ENCODE measurements around the gene DBF4B. TPM values are rescaled to one million over a fixed set of nuclear protein-coding genes. Genes with fewer than 3 reads are reported as not detected.

Gene DBF4B
- polyA plus RNA-seq, 1 donor: 8.2 TPM

DNA sequence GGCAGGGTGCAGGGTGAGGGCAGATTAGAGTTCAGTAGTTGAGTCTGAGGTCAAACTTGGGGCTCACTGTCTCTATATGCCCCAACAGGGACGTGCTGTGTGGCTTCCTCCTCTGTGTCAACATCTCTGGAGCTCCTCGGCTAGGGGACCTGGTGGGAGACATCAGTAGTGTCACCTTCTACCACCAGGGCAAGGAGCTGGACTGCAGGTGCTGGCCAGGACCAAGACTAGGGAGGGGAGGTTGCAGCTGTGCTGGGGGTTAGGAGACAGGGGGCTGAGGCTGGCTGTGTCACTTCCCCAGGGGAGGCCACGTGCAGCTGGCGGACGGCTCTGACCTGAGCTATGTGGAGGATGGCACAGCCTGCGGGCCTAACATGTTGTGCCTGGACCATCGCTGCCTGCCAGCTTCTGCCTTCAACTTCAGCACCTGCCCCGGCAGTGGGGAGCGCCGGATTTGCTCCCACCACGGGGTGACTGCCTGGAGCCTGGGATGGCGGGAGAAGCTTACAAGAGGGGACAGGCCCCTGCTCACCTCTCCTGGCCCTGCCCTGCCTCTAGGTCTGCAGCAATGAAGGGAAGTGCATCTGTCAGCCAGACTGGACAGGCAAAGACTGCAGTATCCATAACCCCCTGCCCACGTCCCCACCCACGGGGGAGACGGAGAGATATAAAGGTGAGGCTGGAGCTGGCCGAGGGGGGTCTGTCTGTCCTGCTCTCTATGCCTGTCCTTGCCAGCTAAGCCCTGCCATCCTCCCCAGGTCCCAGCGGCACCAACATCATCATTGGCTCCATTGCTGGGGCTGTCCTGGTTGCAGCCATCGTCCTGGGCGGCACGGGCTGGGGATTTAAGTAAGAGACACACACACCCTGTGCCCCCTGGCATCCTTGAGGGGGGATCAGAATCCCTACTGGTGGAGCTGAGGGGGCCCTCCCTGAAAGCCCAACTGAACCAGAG lies 69.2 kb downstream of the DBF4B start:
- DNase-seq (ENCODE audit: low read depth): no peak

DNA sequence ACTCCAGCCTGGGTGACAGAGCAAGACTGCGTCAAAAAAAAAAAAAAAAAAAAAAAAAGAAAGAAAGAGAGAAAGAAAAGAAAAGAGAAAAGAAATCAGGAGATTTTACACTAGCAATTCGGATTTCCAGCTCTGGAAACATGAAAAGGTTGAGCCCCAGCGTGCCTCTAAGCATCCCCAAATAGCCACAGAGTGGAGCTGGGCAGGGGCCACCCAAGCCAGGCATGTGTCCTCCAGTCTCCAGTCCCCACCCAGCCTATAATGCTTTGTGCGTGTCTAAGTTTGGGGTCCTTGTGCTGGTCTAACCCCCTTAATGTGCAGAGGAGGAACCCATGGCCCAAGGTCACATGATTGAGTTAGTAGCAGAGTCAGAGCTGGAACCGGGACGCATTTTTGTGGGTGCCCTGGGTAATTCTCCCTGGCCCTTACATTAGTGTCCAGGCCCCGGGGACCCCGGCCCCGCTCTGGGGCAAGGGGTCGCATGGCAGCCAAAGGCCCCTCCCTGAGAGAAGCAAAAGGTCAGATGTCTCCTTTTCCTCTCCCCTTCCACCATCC lies 70.3 kb downstream of the DBF4B start:
- DNase-seq (ENCODE audit: low read depth): no peak

DNA sequence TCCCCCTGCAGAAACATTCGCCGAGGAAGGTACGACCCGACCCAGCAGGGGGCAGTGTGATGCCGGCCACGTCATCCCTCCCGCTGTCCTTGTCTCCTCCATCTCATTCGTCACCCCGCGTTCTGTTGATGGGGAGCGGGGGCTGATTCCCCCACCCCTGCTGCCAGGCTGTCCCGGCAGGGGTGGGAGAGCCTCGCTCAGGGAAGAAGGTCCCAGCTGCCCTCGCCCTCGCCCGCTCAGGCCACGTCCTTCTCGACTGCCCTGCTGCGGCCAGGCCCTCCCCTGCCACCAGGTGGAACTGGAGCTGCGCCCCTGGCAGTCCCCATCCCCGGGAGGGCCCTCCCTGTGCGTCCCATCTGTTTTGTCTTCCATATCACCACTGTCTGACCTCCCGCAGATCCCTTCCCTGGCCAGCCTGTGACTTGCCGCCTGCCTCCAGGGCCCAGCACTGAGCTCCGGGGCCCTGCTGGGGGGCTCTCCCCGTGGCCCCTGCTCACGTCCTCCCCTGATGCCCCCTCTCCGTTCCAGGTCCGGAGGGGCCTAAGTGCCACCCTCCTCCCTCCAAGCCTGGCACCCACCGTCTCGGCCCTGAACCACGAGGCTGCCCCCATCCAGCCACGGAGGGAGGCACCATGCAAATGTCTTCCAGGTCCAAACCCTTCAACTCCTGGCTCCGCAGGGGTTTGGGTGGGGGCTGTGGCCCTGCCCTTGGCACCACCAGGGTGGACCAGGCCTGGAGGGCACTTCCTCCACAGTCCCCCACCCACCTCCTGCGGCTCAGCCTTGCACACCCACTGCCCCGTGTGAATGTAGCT lies 71.0 kb downstream of the DBF4B start:
- DNase-seq (ENCODE audit: low read depth): no peak

DNA sequence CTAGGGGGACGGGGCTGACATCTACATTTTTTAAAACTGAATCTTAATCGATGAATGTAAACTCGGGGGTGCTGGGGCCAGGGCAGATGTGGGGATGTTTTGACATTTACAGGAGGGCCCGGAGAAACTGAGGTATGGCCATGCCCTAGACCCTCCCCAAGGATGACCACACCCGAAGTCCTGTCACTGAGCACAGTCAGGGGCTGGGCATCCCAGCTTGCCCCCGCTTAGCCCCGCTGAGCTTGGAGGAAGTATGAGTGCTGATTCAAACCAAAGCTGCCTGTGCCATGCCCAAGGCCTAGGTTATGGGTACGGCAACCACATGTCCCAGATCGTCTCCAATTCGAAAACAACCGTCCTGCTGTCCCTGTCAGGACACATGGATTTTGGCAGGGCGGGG lies 71.7 kb downstream of the DBF4B start:
- DNase-seq (ENCODE audit: low read depth): no peak

DNA sequence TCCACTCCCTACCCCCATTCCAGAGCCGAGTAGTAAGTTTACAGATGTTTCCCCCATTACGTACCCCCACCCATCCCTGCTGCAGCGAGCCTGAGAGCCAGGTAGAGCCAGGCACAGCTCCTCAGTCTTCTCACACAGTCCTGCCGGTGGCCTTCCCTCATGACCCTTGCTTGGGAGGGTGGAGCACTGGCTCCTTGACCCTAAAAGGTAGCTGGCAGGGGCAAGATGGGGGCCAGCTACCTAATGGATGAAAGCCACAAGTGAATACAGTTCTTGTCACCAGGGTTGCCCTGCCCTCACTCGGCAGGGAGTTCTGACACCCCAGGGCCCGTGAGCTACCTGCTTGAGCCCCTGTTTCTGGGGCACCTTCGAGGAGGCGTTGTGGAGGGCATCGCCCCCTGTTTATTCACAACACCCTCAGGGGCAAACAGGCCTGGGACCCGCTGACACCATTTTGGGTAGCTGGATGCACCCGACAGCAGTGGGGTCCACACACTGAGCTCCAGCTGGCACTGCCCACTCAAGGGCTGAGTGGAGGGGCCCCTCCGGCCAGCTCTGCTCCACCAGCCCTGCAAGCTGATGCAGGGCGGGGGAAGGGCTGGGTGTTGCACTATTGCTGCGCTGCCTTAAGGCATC lies 72.5 kb downstream of the DBF4B start:
- no peak for DNase-seq (ENCODE audit: low read depth)

DNA sequence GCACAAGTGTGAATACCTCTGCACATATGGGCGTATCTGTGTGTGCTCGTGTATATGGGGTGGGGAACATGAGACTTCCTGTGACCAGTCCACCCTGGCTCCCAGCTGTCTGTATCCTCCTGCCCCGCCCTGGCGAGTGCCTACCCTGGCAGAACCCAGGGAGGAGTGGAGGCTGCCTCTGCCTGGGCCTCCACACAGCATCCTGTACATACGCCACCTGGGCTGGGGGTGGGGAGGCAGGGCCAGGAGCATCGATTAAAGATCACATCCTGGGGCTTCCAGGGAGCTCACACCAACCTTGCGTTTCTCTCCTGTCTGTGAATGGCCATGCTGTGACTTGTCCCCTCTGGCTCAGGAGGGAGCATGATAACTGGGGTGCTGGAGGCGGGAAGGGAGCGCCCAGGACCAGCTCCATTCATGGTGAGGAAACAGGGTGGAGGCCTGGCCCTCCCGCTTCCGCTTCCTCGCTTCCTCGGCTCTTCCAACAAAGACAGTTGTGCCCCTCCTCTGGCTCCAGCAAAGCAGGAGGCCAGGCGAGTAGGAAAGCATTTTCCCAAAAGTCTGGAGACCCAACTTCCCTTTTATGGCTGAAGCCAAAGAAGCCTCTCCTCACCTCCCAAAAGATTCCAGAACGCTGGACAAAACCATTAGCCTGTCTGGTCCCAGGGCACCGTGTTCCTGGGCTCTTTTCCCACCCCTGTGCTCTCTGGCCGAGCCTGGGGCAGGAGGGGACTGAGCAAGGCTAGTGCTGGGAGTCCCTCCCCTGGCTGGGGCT lies 73.3 kb downstream of the DBF4B start:
- no peak for DNase-seq (ENCODE audit: low read depth)

DNA sequence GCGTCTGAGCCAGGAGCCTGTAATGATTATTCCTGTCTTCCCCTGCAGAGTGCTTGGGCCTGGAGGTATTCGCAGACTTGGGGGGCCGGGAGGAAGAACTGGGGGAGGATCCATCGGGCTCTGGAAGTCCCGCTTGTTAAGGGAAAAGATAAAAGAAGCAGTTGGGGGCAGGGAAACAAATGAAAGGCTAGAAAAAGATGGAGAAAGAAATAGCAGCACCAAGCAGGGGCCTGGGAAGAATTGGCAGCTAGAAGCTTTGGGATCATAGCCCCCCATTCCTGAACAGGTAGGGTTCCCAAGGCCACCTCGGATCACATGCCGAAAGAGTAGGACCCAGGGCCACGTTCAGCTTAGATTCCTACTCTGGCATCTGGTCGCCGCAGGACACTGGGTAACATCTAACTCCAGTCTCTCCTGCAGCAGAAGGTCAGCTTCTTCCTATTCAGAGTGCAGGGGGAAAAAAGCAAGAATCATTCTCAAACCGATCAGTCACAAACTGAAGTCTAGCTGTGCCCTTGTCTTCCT lies 73.9 kb downstream of the DBF4B start:
- no peak for DNase-seq (ENCODE audit: low read depth)

DNA sequence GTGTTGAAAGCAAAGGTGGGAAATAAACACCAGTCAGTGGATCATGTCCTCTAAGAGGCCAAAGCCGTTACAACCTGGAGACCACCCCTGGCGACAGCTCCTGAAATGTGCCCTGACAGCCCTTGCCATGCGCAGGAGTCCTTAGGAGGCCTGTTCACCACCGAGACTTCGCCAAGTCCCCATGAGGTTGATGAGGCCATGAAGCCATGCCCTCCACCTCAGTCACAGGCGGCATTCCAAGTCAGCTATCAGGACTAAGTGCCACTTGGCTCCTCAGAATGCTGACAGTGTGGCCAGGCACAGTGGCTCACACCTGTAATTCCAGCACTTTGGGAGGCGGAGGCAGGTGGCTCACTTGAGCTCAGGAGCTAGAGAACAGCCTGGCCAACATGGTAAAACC lies 77.5 kb downstream of the DBF4B start:
- DNase-seq (ENCODE audit: low read depth): no peak

DNA sequence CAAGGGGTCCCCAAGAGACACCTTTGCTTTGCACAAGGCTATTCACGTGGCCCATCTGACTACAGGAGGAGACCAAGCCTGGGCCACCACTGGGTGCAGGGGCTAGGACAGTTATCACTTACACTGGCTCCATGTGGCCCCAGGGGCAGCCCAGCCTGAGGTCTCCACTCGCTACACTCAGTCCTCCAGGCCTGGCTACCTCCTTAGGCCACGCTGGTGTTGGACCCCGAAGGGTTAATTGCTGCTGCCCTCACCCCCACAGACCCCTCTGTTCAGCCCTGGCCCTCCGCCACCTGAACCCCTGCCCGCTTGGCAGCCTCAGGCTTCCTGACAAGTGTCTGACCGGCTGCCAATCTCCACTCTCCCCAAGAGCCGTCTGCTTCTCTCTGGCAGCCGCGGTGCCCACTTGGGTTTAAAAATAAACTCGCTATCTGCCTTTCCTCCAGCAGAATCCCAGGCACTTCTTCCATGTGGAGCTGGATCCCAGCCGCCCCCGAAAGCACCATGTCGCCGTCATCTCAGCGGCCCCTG lies 78.2 kb downstream of the DBF4B start:
- DNase-seq (ENCODE audit: low read depth): no peak

DNA sequence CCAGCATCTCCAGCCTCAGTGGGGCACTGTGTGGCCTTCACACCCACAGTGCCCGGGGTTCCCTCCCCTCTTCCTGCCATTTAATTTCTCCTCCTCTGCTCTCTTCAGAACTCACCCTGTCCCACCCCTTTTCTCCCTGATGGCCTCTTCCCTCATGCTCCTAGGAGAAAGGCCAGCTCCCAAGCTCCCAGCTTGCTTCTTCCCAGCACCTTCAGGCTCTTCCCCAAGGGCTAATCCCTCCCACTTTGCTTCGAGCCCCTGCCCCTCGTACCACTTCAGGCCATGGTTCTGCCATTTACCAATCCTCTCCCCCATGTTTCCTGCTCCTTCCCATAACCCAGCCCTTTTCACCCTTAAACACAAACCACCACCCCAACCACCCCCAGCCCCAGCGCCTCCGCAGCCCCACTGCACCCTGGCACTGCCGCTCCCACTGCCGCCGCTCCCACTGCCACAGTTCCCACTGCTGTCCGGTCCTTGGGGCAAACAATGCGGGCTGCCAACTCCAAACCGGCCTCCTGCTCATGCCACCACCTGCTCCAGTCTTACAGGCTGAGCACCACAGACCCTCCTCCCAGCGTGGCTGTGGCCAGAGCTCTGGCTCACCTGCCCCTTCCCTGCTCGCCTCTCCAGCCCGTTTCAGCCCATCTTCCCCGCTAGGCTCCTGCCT lies 78.9 kb downstream of the DBF4B start:
- DNase-seq (ENCODE audit: low read depth): no peak

DNA sequence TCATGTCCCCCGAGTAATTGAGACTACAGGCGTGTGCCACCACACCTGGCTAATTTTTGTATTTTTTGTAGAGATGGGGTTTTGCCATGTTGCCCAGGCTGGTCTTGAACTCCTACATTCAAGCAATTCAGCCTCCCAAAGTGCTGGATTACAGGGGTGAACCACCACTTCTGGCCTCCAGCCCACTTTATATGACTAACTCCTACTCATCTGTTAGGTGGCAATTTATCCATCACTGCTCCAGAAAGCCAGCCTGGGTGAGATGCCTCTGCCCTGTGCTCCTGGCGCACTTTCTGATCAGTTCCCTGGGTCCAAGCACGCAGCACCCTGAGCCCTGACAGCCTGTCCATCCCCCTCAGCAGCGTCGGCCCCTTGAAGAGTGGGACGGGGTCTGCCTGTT lies 79.7 kb downstream of the DBF4B start:
- no peak for DNase-seq (ENCODE audit: low read depth)

DNA sequence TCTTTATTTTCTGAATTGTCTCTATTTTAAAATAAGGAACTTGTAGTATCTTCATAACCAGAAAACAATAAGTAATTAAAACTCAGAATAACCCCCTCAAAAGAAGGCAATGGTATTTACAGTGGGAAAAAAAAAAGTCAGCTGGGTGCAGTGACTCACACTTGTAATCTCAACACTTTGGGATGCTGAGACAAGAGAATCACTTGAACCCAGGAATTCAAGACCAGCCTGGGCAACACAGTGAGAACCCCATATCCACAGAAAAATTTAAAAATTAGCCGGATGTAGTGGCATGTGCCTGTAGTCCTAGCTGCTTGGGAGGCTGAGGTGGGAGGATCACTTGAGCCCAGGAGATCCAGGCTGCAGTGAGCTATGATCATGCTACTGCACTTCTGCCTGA lies 83.8 kb downstream of the DBF4B start:
- DNase-seq (ENCODE audit: low read depth): no peak

DNA sequence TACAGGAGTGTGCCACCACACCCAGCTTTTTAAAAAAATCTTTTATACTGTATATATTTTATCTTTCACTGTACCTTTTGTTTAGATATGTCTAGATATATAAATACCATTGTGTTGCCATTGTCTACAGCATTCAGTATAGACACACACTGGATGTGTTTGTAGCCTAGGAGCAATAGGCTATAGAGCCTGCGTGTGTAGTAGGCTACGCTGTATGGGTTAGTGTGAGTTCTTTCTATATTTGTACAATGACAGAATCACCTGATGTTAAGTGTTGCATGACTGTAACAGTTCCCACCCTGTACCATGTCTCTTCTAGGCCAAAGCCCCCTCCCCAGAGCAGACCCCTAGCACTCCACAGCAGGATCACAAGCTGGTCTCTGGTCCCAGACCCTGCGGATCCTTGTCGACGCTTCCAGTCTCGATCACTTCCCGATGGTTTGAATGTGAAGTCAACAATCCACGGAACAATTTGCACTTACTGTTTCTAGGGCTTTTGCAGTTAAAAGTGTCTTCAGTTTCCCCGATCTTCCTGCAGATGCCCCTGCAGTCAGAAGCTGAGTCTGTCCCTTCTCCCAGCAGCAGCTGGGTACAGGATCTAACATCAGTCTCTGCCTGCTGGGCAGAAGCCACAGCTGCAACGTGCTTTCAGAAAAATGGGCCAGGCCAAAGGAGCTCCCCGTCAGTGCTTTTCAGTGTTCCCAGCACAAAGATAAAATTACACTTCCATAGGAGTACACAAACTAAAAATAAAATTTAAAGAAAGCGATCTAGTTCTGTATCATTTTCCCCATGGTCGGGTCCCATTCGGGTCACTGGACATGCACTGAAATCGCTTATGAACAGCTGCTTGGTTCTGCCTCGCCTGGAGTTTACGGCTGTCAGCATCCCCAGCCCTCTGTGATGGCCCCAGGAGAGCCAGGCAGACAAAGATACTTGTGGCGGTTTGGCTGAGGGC lies 85.7 kb downstream of the DBF4B start:
- DNase-seq (ENCODE audit: low read depth): no peak

DNA sequence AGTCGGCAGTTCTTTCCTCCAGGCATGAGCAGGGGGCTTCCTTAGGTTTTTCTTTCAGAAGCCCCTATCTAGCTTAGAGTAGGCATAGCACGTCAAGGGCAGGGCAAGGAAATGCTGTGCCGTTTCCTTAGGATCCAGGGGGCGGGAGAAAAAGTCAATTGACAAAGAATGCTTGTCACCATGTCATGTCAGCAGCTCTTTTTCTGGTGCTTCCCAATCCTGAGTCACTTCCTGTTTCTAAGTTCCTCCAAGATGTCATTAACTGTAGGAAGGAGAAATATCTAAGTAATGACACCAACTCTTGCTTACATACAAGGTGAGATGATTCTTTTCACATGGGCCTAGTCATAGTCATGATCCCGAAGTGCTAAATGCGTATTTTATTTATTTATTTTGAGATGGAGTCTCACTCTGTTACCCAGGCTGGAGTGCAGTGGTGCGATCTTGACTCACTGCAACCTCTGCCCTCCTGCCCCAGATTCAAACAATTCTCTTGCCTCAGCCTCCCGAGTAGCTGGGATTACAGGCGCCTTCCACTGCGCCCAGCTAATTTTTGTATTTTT lies 86.5 kb downstream of the DBF4B start:
- no peak for DNase-seq (ENCODE audit: low read depth)

DNA sequence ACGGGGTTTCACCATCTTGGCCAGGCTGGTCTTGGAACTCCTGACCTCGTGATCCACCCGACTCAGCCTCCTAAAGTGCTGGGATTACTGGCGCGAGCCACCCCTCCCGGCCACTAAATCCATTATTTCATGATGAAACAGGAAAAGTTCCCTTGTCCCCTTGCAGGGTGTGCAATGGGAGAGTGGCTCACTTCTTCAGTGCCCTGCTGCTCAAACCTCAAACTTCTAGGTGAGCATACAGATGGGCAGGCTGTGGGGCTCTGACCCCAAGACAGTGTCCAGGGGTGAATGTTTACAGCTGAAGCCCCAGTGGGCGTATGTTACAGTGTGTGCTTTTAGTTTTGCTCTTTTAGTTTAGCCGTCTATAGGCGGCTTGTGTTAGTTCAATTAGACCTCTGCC lies 87.0 kb downstream of the DBF4B start:
- no peak for DNase-seq (ENCODE audit: low read depth)

DNA sequence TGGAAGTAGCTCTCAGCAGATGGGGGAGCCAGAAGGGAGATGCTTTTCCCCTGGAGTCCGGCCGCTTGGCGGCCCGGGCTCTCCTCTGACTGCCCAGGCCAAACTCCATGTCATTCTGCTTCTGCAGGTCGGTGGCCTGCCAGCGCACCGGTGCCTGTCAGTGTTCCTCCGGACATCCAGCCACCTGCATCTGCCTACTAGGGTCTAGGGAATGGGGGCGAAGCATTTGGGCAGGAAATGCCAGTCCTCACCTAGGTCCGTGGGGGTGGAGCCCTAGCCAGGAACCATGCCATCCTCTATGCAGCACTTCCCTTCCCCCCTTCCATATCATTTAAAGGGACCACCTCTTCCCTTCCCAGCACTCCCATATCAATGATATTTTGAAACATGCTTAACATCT lies 87.5 kb downstream of the DBF4B start:
- no peak for DNase-seq (ENCODE audit: low read depth)

DNA sequence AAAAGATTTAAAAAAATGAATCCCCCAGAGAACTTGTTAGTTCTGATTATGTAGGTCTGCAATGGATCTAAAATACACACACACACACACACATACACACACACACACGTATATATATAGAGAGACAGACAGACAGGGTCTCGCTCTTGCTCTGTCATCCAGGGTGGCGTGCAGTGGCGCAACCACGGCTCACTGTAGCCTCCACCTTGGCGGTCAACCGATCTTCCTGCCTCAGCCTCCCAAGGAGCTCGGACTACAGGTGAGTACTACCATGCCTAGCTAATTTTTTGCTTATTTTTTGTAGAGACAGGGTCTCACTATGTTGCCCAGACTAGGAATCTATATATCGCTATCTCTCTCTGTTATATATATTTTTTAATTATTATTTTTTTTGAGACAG lies 88.3 kb downstream of the DBF4B start:
- no peak for DNase-seq (ENCODE audit: low read depth)

DNA sequence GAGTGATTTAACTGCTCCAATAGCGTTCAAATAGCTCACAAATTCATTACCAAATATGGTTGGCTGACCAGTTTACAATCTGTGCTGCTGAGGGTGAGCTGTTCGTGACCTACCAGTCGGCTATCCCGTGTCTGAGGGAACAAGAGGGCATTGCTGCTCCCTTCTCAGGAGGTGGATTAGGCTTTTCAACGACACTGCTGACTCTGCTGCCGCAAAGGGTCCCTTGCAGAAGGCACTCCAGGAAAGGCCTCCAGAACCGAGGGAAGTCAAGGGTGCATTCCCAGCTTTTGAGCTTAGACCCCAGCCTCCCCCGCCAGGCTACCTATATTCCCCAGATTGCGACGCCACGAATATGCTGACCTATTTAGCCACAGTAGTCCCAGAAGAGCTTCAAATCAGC lies 89.3 kb downstream of the DBF4B start:
- DNase-seq (ENCODE audit: low read depth): no peak

DNA sequence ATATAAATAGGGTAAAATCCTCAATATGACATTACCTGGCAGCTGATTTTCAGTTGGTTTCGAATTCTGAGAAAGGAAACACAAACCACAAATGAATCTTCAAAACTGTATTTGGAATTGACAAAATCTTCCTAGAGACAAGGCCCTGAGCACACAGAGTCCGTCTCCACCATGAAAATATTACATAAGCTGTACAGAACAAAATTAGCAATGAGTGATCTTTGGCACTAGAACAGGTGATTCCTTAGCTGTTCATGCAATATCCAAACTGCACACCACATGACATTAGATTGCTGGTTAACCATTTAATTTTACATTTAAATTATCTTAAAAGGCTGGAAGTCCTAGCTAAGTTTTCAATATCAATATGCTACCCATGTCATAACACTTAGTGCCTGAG lies 89.9 kb downstream of the DBF4B start:
- DNase-seq (ENCODE audit: low read depth): no peak

All from forelimb muscle (tissue), 1 donor.